HTERT RPE-1 (cell line): ENCODE data around the gene NRXN3.

ENCODE experiments used
- in situ Hi-C: fragments of 300-500 bp; cut with MboI; formaldehyde crosslinking; loops from 4 replicates; pipeline ENCODE4 v1.14.3; 2020; ENCODE audit warnings: low sequenced_read_pairs

The NRXN3 gene

GRCh38 chr14:78316786-78317185 lies 146.6 kb downstream of the NRXN3 start:
- in situ Hi-C loops: no loop called here

GRCh38 chr14:78319406-78319805 lies 149.2 kb downstream of the NRXN3 start:
- in situ Hi-C loops: no loop called here

- in situ Hi-C loops: no loop called here
These were observed 149.9 kb downstream of the NRXN3 start for GRCh38 chr14:78319887-78320635.

- in situ Hi-C loops: no loop called here
These were observed 154.2 kb downstream of the NRXN3 start for GRCh38 chr14:78324353-78324752.

- in situ Hi-C loops: no loop called here
These were observed 155.7 kb downstream of the NRXN3 start for GRCh38 chr14:78325911-78326310.

GRCh38 chr14:78327426-78328221 lies 157.5 kb downstream of the NRXN3 start:
- in situ Hi-C loops: no loop called here

GRCh38 chr14:78329371-78329770 lies 159.2 kb downstream of the NRXN3 start:
- in situ Hi-C loops: no loop called here

GRCh38 chr14:78335531-78335930 lies 165.4 kb downstream of the NRXN3 start:
- in situ Hi-C loops: no loop called here

- in situ Hi-C loops: no loop called here
These were observed 170.1 kb downstream of the NRXN3 start for GRCh38 chr14:78340250-78340649.

GRCh38 chr14:78341827-78342389 lies 171.7 kb downstream of the NRXN3 start:
- in situ Hi-C loops: no loop called here

- in situ Hi-C loops: no loop called here
These were observed 172.7 kb downstream of the NRXN3 start for GRCh38 chr14:78342879-78343278.

GRCh38 chr14:78344290-78344689 lies 174.1 kb downstream of the NRXN3 start:
- in situ Hi-C loops: no loop called here

GRCh38 chr14:78345131-78345744 lies 175.1 kb downstream of the NRXN3 start:
- in situ Hi-C loops: no loop called here

- in situ Hi-C loops: no loop called here
These were observed 176.6 kb downstream of the NRXN3 start for GRCh38 chr14:78346747-78347146.

GRCh38 chr14:78355109-78355508 lies 184.9 kb downstream of the NRXN3 start:
- in situ Hi-C loops: no loop called here

- in situ Hi-C loops: no loop called here
These were observed 186.2 kb downstream of the NRXN3 start for GRCh38 chr14:78356391-78356790.

- in situ Hi-C loops: no loop called here
These were observed 188.4 kb downstream of the NRXN3 start for GRCh38 chr14:78358591-78358990.

- in situ Hi-C loops: no loop called here
These were observed 189.4 kb downstream of the NRXN3 start for GRCh38 chr14:78359581-78359980.

- in situ Hi-C loops: no loop called here
These were observed 192.8 kb downstream of the NRXN3 start for GRCh38 chr14:78363008-78363407.

- in situ Hi-C loops: no loop called here
These were observed 197.2 kb downstream of the NRXN3 start for GRCh38 chr14:78367355-78367754.

- in situ Hi-C loops: no loop called here
These were observed 212.9 kb downstream of the NRXN3 start for GRCh38 chr14:78383060-78383459.
